ENCODE measurements around the gene VAV2.

The VAV2 gene

GRCh38 chr9:133977421-133978201, 14.5 kb downstream of the VAV2 start:
- no peak overlapping the region for H3K27ac ChIP-seq
- no peak for TF ChIP-seq ZFX (IDR thresholded peaks at IDR 0.05)
- TF ChIP-seq CTCF (conservative IDR thresholded peaks at IDR 0.05) = no peak

GRCh38 chr9:133976887-133977286, 15.2 kb downstream of the VAV2 start:
- no peak overlapping the region for H3K27ac ChIP-seq
- no peak for TF ChIP-seq ZFX (IDR thresholded peaks at IDR 0.05)

- no peak for TF ChIP-seq ZFX (IDR thresholded peaks at IDR 0.05)
- no peak for TF ChIP-seq CTCF (conservative IDR thresholded peaks at IDR 0.05)
- no peak overlapping the region for H3K27ac ChIP-seq
These were observed 15.8 kb downstream of the VAV2 start for GRCh38 chr9:133976191-133976861.

- H3K27ac ChIP-seq = no peak overlapping the region
- TF ChIP-seq CTCF (conservative IDR thresholded peaks at IDR 0.05) (no peak), ZFX (IDR thresholded peaks at IDR 0.05) (no peak)
These were observed 16.6 kb downstream of the VAV2 start for GRCh38 chr9:133975511-133975910.

GRCh38 chr9:133974631-133975341, 17.3 kb downstream of the VAV2 start:
- no peak for TF ChIP-seq ZFX (IDR thresholded peaks at IDR 0.05)
- no peak for TF ChIP-seq CTCF (conservative IDR thresholded peaks at IDR 0.05)
- H3K27ac ChIP-seq = no peak overlapping the region

- no peak overlapping the region for H3K27ac ChIP-seq
- TF ChIP-seq CTCF (conservative IDR thresholded peaks at IDR 0.05) (no peak), ZFX (IDR thresholded peaks at IDR 0.05) (no peak)
These were observed 18.1 kb downstream of the VAV2 start for GRCh38 chr9:133973791-133974630.

GRCh38 chr9:133973111-133973790, 18.9 kb downstream of the VAV2 start:
- TF ChIP-seq ZFX (IDR thresholded peaks at IDR 0.05) = no peak
- H3K27ac ChIP-seq = no peak overlapping the region

All from C4-2B (cell line).